Activated CD8-positive, alpha-beta memory T cell treated with anti-CD3 and anti-CD28 coated beads for 48 hours (primary cell): ENCODE results near the gene HOXD9.

Experiments used
- DNase-seq, 3 experiments: peaks; one replicate each; pipeline ENCODE4 v3.0.0-alpha.2; 2020; ENCODE audit warnings: low read depth in 2 of 3, low spot score in 2 of 3

The HOXD9 gene

DNA sequence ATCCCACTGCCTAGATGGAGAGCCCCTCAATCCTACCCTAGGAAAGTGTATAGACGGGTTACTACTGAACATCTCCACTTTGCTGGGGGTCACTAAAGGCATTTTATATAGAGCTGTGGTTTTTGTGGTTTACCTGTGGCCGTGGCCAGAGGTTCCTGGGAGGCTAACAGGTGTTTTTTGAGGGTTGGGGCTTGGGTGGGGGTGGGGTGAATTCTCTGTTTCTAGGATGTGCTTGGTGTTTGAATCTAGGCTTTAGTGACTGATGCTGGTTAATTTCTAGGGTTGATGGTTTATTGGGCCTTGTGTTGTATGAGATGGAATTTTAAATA is 14.7 kb downstream of the HOXD9 start:
- no peak for DNase-seq

DNA sequence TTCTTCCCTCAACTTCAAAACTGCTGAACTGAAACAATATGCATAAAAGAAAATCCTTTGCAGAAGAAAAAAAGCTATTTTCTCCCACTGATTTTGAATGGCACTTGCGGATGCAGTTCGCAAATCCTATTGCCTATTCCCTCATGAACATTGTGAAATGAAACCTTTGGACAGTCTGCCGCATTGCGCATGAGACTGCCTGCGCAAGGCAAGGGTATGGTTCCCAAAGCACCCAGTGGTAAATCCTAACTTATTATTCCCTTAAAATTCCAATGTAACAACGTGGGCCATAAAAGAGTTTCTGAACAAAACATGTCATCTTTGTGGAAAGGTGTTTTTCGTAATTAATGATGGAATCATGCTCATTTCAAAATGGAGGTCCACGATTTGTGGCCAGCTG is 15.4 kb downstream of the HOXD9 start:
- DNase-seq: no peak

DNA sequence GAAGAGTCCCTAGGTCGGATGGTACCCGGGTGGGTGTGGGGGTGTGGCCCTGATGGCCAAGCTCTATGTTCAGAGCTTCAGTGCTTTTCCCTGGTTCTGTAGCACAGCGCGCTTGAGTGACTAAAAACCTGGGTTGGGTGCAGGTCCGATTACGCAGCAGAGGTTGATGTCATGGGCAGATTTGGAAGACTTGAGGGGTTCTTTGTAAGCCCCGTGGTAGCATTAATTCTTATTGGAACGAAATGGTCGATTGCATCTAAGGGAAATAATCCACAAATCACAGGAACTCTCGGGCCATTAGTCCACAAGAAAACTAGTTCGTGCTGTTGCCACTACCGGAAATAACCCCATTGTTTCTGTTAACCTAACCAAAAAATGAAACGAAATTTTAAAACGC is 16.0 kb downstream of the HOXD9 start:
- DNase-seq: no peak

DNA sequence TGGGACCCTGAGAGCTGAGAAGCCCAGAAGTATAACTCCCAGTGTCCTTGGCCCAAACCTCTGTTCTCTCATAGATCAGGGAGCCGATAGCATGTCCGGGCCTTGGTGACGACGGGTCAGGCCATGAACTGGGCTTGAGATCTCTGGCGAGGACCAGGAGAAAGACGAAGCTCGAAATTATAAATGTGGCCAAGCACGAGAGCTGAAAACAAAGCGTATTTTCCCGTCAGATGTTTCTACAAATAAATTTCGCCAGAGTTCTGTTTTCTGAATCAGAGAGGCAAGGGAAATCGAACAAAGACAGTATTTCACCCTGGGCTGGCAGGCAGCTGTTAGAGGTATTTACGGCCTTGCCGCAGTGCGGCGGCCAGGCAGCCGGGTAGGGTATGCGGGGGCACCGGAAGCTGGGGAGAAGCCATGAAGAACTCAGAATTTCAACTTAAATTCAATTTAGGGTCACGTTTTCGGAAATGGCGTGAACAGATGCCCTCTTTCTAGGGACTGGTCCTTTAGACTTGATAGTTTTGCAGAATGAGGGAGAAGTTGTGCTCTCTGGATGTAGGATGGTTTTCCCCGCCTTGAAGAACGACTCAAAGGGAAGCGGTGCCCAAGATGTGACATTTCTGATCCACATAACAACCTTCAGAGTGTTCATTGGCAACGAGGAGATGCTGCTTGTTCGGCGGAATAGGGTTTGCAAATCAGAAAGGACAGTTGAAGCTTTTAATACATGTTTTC is 16.6 kb downstream of the HOXD9 start:
- no peak for DNase-seq

DNA sequence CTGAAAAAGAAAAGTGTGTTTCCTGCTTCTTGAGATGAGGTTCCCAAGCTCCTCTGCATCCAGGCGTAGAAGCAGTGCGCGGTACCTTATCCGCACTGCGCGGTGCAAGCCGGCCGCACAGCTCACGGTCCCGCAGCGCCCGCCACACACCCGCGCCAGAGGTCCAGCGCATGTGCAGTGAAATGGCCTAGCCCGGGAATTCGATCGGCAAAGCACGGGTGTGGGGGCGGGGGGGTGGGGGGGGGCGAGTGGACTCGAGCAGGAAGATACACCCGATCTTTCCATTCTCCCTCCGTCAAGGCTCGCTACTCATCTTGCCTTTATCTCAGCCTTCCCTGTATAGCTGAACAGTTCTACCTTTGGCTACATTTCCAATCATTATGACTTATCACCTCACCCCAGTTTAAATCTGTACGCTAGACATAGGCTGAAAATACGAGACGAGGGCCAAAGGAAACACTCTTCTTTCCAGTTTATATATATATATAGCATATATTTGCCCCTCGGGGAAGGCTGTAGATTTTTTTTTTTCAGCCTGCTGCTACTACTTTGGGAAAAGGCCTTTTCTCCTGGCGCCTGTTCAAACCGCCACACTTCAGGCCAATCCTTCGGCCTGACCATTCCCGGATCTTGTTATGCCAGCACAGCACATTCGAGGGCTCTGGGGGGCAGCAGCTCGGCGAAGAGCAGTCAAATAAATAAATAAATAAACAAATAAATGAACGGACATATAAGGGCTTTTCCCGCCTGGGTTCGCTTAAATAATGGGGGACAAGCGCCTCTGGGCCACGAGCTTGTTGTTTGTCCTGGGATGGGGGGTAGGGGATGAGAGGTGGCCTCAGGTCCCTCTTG is 17.4 kb downstream of the HOXD9 start:
- no peak for DNase-seq

DNA sequence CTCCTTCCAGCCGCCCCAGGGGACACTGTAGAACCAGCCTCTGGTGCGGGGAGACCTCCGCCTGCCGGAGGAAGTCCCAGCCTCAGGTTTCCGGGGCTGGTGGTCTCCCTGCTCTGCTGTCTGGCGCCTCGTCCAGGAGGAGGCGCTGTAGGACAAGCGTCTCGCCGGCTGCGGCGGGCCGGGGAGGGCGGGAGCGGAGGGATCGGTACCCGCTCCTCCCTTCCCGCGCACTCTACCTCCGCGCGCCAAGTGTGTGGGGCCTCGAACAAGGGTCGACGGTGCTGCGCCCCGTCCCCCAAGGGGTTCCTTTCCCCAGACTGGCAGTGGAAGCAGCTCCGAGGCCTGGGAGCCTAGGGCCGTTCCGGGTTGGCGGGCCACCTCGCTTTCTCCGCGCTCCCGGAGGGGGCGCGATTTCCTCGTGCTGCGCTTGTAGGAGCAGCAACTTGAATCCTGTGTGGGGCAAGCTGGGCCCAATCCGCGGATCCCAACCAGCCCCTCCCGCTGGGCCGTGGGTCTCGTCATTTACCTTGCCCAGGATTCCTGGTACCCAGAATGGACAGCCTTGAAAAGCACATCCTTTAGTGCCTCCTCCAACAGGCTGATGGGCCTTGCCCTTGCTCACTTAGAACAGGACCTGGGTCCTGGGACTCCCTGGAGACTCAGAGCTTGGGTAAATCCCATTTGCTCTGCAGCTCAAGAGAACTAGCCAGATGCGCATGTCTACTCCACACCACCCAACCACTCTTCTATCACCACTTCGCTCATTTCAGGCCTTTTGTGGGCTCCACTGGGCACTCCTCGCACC is 18.2 kb downstream of the HOXD9 start:
- peak; percentile 39 to 60 (median 57) for DNase-seq

DNA sequence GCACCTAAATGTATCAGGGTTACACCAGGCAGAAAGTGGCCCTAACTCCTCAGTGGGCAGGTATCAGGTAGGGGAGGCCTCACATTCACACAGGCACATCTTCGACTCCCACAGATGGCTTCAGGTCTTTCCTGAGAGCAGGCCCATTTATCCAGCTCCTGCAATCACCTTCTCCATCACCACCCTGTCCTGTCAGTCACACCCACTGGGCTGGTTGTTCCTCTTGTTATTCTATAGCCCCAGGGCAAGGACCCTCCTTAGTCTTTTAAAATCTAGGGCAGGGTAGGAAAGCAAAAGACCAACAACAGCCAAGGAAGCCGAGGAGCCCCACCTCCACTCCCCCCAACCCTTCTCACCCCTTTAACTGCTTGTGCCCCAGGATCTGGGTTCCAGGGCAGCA is 19.8 kb downstream of the HOXD9 start:
- no peak for DNase-seq

DNA sequence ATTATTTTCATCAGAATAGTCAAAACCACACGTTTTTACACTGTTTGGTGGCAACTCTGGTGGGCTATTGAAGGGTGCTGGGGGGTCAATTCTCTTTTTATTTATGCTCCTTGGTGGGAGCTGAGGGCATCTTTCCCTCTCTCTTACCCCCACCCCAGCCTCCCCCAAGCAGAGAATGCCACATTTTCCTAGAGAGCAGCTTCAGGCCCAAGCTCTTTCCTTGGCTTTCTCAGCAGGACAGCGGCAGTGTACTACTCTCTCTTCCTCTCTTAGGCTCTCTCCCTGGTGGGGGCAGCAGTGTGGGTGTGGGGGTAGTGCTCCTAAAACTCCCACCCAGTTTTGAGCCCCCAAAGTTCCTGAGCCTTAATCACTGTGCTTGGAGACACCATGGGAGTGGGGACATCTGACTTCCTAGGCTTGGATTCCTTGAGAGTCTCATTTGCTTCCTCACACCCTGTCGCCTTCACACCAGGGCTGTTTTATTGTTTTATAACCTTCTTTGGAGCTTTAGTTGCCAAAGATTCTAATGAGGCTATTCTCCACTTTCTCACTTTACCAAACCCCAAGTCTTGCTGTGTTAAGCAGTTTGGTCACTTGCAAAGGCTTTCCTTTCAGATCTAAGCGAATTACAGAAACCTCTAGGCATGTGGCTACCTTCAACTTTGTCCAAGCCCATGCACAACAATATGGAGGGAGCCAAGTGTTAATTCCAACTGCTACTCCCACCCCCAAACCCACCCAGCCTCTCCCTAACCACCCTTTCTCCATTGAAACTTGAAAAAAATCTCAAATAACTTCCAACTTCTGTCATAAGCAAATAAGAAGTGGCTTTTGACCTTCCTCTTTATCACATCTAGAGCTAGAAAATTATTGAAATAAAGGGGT is 22.8 kb downstream of the HOXD9 start:
- DNase-seq: no peak

DNA sequence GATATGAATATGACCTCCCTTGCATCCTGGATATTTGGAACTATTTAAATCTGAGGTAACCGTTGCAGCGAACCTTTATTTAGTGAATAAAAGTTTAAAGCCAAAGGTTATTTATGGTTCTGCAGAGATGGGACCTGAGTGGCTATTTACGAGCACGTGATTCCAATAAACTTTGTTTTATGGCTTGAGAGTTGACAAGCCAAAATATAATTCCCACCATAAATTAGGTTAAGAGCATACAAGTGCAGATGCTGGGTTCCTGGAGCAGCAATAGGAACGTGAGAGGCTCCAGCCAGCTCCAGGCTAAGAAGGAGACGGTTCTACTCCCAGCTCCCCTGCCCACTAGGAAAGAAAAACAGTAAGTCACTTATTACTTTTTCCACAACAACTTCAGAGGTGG is 23.6 kb downstream of the HOXD9 start:
- DNase-seq: no peak

DNA sequence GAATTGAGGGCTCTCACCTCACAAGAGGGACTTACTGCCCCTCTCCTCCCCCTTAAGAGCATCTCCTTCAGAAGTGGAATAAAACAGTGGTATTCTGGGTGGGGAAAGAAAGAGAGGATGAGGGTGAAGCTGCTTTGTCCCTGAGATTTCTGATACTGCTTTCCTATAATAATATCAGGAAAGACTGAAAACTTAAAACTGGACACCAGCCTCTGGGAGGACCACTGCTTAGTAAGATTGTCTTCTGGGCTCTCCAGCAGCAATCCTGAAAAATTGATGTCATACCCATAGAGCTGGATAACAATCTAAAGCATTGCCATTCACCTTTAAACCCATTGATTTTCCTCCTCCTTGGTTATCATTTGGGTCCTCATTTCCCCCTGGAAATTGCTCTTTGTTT is 24.1 kb downstream of the HOXD9 start:
- DNase-seq: no peak

DNA sequence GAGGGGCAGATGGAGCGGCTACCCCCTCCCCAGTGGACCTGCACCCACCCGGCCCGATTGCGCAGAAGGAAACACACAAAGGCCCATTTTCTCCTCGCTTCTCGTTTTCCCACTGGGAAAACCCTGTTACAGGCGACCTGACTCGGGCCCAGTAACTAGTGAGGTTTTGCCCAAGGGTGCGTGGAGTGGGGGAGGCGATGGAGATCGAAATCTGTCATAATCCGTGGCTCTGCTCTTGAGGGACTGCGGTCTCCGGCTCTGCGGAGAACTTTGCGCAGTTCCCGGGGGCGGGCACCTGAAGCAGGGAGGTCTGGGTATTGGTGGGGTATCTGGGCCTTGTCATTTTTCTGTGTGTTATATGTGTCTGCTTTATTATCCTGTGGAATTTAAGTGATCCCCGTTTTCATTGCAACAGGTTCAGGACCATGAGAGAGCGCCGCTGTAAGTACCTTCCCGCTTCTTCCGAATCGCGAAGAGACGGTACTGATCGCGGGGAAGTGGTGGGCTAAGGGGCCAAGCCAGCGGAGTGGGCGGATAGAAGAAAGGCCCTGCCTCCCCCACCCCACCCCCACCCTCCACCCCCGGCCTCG is 24.8 kb downstream of the HOXD9 start:
- no peak for DNase-seq

DNA sequence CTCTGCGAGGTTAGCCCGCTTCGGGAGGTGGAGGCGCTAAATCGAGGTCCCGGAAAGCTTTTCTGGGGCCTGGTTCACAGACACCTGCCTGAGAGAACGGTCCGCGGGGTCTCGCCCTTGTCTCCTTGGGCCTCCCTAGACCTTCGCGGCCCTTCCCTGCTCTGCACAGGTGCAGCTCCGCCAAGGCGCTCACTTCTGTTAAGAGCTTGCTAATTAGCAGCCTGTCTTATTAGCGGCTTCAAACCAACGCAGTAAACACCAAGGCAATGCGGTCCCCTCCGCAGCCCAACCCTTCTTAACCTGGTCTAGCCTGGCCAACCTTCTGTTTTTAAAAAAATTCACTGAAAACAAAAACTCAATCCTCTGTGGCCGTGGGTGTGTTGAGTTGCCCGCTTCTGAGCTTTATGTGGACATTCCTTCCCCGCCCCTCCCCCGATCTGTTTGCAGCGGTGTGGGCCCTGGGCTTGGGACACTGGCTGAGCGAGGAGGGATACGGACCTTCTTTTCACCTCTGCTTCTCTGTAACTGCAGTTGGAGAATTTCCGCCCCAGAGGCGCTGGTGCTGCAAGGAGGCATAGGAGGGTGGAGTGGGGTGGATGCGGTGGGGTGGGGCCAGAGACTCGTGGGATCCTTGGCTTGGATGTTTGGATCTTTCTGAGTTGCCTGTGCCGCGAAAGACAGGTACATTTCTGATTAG is 25.4 kb downstream of the HOXD9 start:
- DNase-seq: no peak

DNA sequence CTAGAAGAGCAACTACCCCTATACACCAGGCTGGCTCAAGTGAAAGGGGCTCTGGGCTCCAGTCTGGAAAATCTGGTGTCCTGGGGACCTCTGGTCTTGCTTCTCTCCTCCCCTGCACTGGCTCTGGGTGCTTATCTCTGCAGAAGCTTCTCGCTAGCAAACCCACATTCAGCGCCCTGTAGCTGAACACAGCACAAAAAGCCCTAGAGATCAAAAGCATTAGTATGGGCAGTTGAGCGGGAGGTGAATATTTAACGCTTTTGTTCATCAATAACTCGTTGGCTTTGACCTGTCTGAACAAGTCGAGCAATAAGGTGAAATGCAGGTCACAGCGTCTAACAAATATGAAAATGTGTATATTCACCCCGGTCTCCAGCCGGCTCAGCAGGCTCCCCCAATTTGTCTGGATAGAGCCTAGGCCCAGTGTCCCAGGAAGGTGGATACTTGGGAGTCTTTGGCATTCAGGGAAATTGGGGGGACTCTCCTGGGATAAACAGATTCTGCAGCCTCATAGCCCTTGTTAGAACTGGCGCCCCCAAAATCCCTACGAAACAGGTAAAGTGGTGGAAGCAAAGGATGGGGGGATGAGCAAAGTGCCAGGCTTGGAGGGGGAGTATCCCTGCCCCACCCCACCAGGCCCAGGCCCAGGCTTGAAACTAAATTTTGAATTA is 26.4 kb downstream of the HOXD9 start:
- DNase-seq: no peak

DNA sequence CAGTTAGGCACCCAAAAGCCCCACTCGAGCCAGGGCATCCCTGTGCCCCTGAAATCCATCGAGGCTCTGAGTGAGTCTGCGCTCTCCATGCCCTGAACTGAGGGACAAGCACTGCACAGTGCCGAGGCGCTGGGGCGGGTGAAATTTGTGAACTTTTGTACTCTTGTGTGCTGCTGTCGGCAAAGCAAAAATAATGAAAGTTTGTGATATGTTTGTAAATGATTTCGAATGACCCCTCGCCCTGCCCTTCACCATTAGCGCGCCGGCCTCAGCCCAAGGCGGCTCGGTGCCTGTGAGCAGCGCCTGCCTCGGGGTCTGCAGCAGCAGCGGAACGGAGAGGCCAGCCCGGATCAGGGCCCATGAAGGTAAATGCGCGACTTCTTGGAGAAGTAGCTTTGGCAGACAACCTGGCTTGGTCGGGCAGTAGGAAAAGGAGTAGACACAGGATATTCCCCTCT is 27.0 kb downstream of the HOXD9 start:
- no peak for DNase-seq

DNA sequence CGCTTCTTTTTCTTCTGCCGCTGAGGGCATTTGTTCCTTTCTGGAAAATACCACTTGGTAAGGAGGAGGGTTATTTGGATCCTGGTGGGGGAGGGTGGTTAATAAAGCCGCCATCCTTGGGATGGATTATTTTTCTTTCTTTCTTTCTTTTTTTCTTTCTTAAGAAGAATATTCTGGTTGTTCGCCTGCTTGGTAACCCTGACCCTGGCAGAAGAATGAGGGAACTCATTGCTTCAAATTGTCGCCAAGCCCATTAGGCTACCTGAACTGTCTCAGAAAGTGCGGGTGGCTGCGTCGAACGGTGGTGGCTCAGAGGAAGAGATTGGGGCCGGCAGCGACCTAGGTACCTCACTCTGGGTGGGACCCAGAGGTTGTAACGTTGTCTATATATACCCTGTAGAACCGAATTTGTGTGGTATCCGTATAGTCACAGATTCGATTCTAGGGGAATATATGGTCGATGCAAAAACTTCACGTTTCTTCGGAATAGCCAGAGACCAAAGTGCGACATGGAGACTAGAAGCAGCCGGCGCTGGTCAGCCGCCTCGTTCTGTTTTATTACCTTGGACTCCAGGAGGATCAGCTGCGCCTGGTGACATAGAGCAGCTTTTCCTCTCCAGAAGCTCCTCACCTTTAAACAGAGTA is 27.5 kb downstream of the HOXD9 start:
- DNase-seq: no peak

DNA sequence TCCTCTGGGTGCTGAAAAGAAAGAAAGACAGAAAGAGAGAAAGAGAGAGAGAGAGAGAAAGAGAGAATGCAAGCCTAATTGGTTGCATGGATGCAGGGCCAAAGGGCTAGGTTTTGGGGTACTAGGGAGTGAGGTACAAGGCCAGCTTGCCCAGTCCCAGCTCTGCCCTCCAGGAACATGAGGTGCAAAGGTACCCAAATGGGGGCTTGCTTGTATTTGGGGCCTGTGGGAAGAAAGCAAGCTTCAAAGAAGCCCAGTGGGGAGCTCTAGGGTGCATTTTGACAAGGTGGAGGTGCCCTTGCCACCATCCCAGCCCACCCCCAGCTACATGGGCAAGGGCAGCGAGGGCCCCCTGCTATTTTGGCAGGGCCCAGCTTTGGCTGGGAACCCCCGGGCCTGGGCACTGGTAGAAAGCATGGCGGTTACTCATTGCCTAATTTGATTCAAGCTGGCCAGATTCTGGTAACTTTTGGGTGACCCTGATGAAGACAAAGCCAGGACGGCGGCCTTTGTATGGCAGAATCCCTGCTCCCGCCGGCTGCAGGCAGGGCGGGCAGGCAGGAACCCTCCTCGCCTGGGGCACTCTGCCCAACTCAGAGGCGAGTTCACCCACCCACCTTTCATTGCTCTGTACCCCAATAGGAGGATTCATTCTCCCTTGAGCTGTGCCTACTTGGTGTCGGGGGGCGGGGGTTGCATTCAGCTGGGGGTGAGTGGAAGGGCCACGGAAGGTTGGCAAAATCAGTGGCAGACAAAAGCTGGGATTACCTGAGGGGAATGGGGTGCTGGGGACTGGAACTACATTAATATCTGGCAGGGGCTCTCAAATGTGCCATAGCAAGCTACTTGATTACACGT is 28.3 kb downstream of the HOXD9 start:
- no peak for DNase-seq

DNA sequence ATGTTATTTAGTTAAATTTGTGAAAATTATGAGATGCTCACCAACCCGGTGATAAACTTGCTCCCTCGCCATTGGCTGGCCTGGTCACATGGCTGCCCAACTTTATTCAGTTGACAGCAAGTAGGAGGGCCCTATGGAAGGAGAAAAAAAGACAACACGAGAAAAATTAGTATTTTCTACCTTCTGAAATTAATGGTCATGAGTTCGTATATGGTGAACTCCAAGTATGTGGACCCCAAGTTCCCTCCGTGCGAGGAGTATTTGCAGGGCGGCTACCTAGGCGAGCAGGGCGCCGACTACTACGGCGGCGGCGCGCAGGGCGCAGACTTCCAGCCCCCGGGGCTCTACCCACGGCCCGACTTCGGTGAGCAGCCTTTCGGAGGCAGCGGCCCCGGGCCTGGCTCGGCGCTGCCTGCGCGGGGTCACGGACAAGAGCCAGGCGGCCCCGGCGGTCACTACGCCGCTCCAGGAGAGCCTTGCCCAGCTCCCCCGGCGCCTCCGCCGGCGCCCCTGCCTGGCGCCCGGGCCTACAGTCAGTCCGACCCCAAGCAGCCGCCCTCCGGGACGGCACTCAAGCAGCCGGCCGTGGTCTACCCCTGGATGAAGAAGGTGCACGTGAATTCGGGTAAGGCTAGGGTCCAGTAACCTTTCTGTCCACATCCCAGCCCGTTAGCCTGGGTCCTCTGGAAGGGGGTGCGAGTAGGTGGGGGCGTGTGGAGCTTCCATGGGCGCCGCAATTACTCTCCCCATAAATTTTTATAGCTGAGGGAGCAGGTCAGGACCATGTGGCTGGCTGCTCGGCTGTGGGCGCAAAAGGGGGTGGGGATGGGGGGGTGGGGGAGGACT is 29.1 kb downstream of the HOXD9 start, which contains the start of gene HOXD4:
HOXD4 (plus strand) TSS at position 109 of the 846 bp plus-strand sequence; CDS start at position 193, 84 bp downstream.
- no peak for DNase-seq
